A549 (cell line): ENCODE results near the gene METTL1. TPM values are rescaled to one million over a fixed set of nuclear protein-coding genes. Genes with fewer than 3 reads are reported as not detected.
A peak's percentile ranks its signal among the peaks of the same experiment; 100 is the strongest.

Experiments
- ATAC-seq, 2 experiments: fragments of 200-7000 bp in 1 of 2; fragments of >200 bp in 1 of 2; cut with Nextera tagmentation in 1 of 2; cut with Tn5 transposase in 1 of 2; 3 replicates each; pipeline versions ENCODE4 v1.8.0 to v1.9.1; 2018 to 2020; ENCODE audit warnings: mild to moderate bottlenecking in 1 of 2, moderate library complexity in 1 of 2
- CTCF ChIA-PET: fragments of 300-600 bp; sonication (Branson Sonifier 250); formaldehyde crosslinking; extraction: SDS; loops from one replicate; lab custom pipeline; 2021; ENCODE audit warnings: antibody characterized with exemption, inconsistent platforms; lab: Yijun Ruan, JAX
- POLR2A ChIA-PET: fragments of 350-600 bp; formaldehyde crosslinking; extraction: SDS; loops from one replicate; lab custom pipeline; 2021; ENCODE audit warnings: antibody characterized with exemption, inconsistent platforms; lab: Yijun Ruan, JAX
- DNase-seq, 2 experiments: peaks; one replicate each; pipeline versions ENCODE4 v3.0.0 to v3.0.0-alpha.2; 2011 to 2016; ENCODE audit warnings: low read depth in 1 of 2, low spot score in 1 of 2
- FAIRE-seq: peaks from 2 replicates; lab custom pipeline; 2011; peaks lifted over from hg19 to GRCh38; lab: Jason Lieb, UNC
- H3K27ac ChIP-seq, 2 experiments: fragments of >200 bp; sonication (Bioruptor Twin); formaldehyde crosslinking; 3 replicates each; pipeline ENCODE4 v1.5.1; 2016 to 2017
- H3K4me1 ChIP-seq: fragments of >200 bp; sonication (Bioruptor Twin); formaldehyde crosslinking; 3 replicates; pipeline ENCODE4 v1.6.1; 2016
- H3K4me2 ChIP-seq: fragments of >200 bp; sonication (Bioruptor Twin); formaldehyde crosslinking; 3 replicates; pipeline ENCODE4 v1.6.1; 2016
- H3K4me3 ChIP-seq: fragments of >200 bp; sonication (Bioruptor Twin); formaldehyde crosslinking; 3 replicates; pipeline ENCODE4 v1.5.1; 2016
- H3K9me3 ChIP-seq: fragments of >200 bp; sonication (Bioruptor Twin); formaldehyde crosslinking; 3 replicates; pipeline ENCODE4 v1.6.1; 2016
- CBX8 ChIP-seq: fragments of 200-600 bp; sonication (generic); IDR thresholded peaks from 2 replicates; pipeline ENCODE4 v1.6.1; 2016
- CHD2 ChIP-seq: fragments of 150-350 bp; IDR thresholded peaks from 2 replicates; pipeline ENCODE4 v1.6.1; 2014; ENCODE audit warnings: low read length; ENCODE audit not compliant: partially characterized antibody
- CTCF ChIP-seq: fragments of >200 bp; sonication (Bioruptor Twin); formaldehyde crosslinking; IDR thresholded peaks from 3 replicates; pipeline ENCODE4 v1.5.1; 2016
- E2F6 ChIP-seq: IDR thresholded peaks from 2 replicates; pipeline ENCODE4 v1.6.1; 2012; ENCODE audit warnings: low read depth, borderline replicate concordance
- FOSB ChIP-seq: fragments of 250-450 bp; sonication (Bioruptor Pico); IDR thresholded peaks from 2 replicates; pipeline ENCODE4 v1.5.0; 2020; ENCODE audit warnings: mild to moderate bottlenecking, moderate library complexity
- FOSL2 ChIP-seq, 2 experiments: fragments of 450-650 bp in 1 of 2; fragments of >200 bp in 1 of 2; sonication (Bioruptor Twin) in 1 of 2; formaldehyde crosslinking; IDR thresholded peaks; 2 replicates each; pipeline versions ENCODE4 v1.5.0 to v1.6.1; 2016 to 2020; ENCODE audit warnings: mild to moderate bottlenecking in 1 of 2, moderate library complexity in 1 of 2
- FOXS1 ChIP-seq: fragments of 250-450 bp; sonication (Bioruptor Pico); IDR thresholded peaks from 2 replicates; pipeline ENCODE4 v1.5.0; 2020; ENCODE audit warnings: mild to moderate bottlenecking, moderate library complexity
- JUN ChIP-seq, 2 experiments: fragments of >200 bp; sonication (Bioruptor Twin); formaldehyde crosslinking; IDR thresholded peaks; 2 replicates in 1 of 2; 3 replicates in 1 of 2; pipeline ENCODE4 v1.6.1; 2016 to 2017
- MAX ChIP-seq: IDR thresholded peaks from 2 replicates; pipeline ENCODE4 v1.6.1; 2012
- NFE2L2 ChIP-seq: fragments of 150-350 bp; conservative IDR thresholded peaks from 2 replicates; pipeline ENCODE4 v1.6.1; 2014; ENCODE audit warnings: low read length
- PBX3 ChIP-seq: IDR thresholded peaks from 2 replicates; pipeline ENCODE4 v1.6.1; 2012
- POLR2A ChIP-seq: IDR thresholded peaks from 2 replicates; pipeline ENCODE4 v1.6.1; 2012; ENCODE audit warnings: mild to moderate bottlenecking, low read length
- RAD21 ChIP-seq, 2 experiments: fragments of >200 bp in 1 of 2; sonication (Bioruptor Twin) in 1 of 2; formaldehyde crosslinking in 1 of 2; IDR thresholded peaks in 1 of 2; conservative IDR thresholded peaks in 1 of 2; 2 replicates in 1 of 2; 3 replicates in 1 of 2; pipeline ENCODE4 v1.6.1; 2012 to 2018; ENCODE audit warnings: inconsistent platforms in 1 of 2
- REST ChIP-seq: fragments of 200-600 bp; sonication (generic); IDR thresholded peaks from 2 replicates; pipeline ENCODE4 v1.6.1; 2016; ENCODE audit warnings: antibody characterized with exemption, mild to moderate bottlenecking, moderate library complexity
- SMC3 ChIP-seq: fragments of >200 bp; sonication (Bioruptor Twin); formaldehyde crosslinking; IDR thresholded peaks from 3 replicates; pipeline ENCODE4 v1.6.1; 2018; ENCODE audit warnings: inconsistent platforms
- SREBF2 ChIP-seq: fragments of 450-650 bp; IDR thresholded peaks from 2 replicates; pipeline ENCODE4 v1.6.1; 2014; ENCODE audit warnings: mild to moderate bottlenecking, moderate library complexity
- ZC3H11A ChIP-seq: fragments of 450-650 bp; IDR thresholded peaks from 2 replicates; pipeline ENCODE4 v1.6.1; 2014; ENCODE audit warnings: antibody characterized with exemption, mild to moderate bottlenecking
- ZNF302 ChIP-seq: fragments of 250-450 bp; sonication (Bioruptor Pico); IDR thresholded peaks from 2 replicates; pipeline ENCODE4 v1.9.0; 2021; ENCODE audit warnings: inconsistent platforms, mild to moderate bottlenecking, moderate library complexity
- WGBS: methylation state at CpG from one replicate; pipeline ENCODE4 v1.1.6; 2017; ENCODE audit errors: missing lambda C conversion rate; 5-methylcytosine and 5-hydroxymethylcytosine counted together
- polyA plus RNA-seq, 4 experiments: library from polyadenylated mRNA; depleted of rRNA in 3 of 4; stranded (reverse); fragments of >200 nt; fragmentation: RNase III in 1 of 4; extraction: RNeasy Plus Mini Kit Qiagen cat#74134 plus additional on column Dnase treatment in 1 of 4; gene quantifications; 2 replicates in 3 of 4; 3 replicates in 1 of 4; pipeline ENCODE4 v1.2.3, GENCODE V29; 2011 to 2017

Gene METTL1
- polyA plus RNA-seq, 2 of the 4 experiments (the other 2 are of a cell fraction): 55.2 to 60.2 TPM

GRCh38 chr12:57756406-57757341 is 15.2 kb downstream of the METTL1 start:
- no peaks in the 10 kb centered on the region for H3K9me3 ChIP-seq
- peak overlapping the region; percentile 77 for H3K4me3 ChIP-seq
- DNase-seq: peak; percentile 67 to 94
- POLR2A ChIA-PET: interaction anchor here (0.6 to 1.2 kb wide), 4 partner anchors 9 to 139 kb away, joined by 3 to 5 read pairs (median 3); partner anchors contain the start of genes EEF1AKMT3 and METTL1
- TF ChIP-seq RAD21 (conservative IDR thresholded peaks at IDR 0.05 in 1 of 2, IDR thresholded peaks at IDR 0.05 in 1 of 2): peak; percentile 31 to 38; a peak in 2 of 5 replicates
- TF ChIP-seq CTCF: peak; percentile 75
- no peak for TF ChIP-seq CBX8
- peak; percentile 29; the same call in 2 of the 3 replicates for TF ChIP-seq SMC3
- TF ChIP-seq NFE2L2: no peak
- TF ChIP-seq POLR2A: no peak
- 19% methylated on average over 22 of the region's 22 CpGs for WGBS
- H3K4me1 ChIP-seq: peaks cover 28% of the 10 kb centered on the region
- CTCF ChIA-PET: interaction anchor here (0.6 to 4.1 kb wide), 37 partner anchors 10 to 1826 kb away, joined by 3 to 117 read pairs (median 5); partner anchors contain the start of genes CTDSP2, CYP27B1, DGKA and PIP4K2C
- H3K27ac ChIP-seq: no peak overlapping the region
- peak; percentile 43 to 77 for ATAC-seq
- FAIRE-seq: no peak
- H3K4me2 ChIP-seq: peak overlapping the region; percentile 99

GRCh38 chr12:57755454-57756372 is 16.2 kb downstream of the METTL1 start:
- H3K4me3 ChIP-seq: peak overlapping the region; percentile 77
- H3K27ac ChIP-seq: peak overlapping the region; percentile 71 to 94
- peaks cover 32% of the 10 kb centered on the region for H3K4me1 ChIP-seq
- H3K4me2 ChIP-seq: peak overlapping the region; percentile 99
- peak in 1 of 2 experiments; percentile 0; a peak in 2 of 6 replicates for ATAC-seq
- no peak for FAIRE-seq
- WGBS: 4% methylated on average over 23 of the region's 76 CpGs
- ChIA-PET CTCF (interaction anchor here (0.8 to 4.1 kb wide), 26 partner anchors 9 to 172 kb away, joined by 3 to 117 read pairs (median 6); partner anchors contain the start of genes CYP27B1, PIP4K2C, TSFM and TSPAN31), POLR2A (interaction anchor here (0.9 kb wide), 1 partner anchor 140 kb away, joined by 3 read pairs; no protein-coding TSS in a partner anchor)
- no peak for DNase-seq
- H3K9me3 ChIP-seq: no peaks in the 10 kb centered on the region
- TF ChIP-seq JUN (IDR thresholded peaks at IDR 0.05) (no peak), FOXS1 (CRISPR knock-in tag) (no peak), MAX (0 out of 2 replicates have a peak, but pooled peaks have one; percentile 30)

- peak overlapping the region; percentile 71 to 94 for H3K27ac ChIP-seq
- ATAC-seq (no peak), FAIRE-seq (no peak), DNase-seq (no peak)
- 4% methylated on average over 5 of the region's 34 CpGs for WGBS
- peak overlapping the region; percentile 77 for H3K4me3 ChIP-seq
- TF ChIP-seq ZC3H11A: no peak
- no peak for TF ChIP-seq FOSB (CRISPR knock-in tag)
- no peak for TF ChIP-seq ZNF302 (CRISPR knock-in tag)
- no peak for TF ChIP-seq E2F6
- no peak for TF ChIP-seq CHD2
- TF ChIP-seq SREBF2: no peak
- no peak for TF ChIP-seq REST
- no peak for TF ChIP-seq FOSL2 (IDR thresholded peaks at IDR 0.05)
- no peak for TF ChIP-seq FOSL2 (CRISPR knock-in tag; IDR thresholded peaks at IDR 0.05)
- no peak for TF ChIP-seq PBX3
- peaks cover 34% of the 10 kb centered on the region for H3K4me1 ChIP-seq
- CTCF ChIA-PET: interaction anchor here (1.2 to 4.1 kb wide), 4 partner anchors 8 to 162 kb away, joined by 3 to 117 read pairs (median 15); partner anchors contain the start of gene CYP27B1
- POLR2A ChIA-PET: no interaction called here
- H3K4me2 ChIP-seq: peak overlapping the region; percentile 99
- H3K9me3 ChIP-seq: no peaks in the 10 kb centered on the region
These were observed 16.8 kb downstream of the METTL1 start for GRCh38 chr12:57755194-57755453.
